H1 (cell line): ENCODE results near the gene PLD3. TPM values are rescaled to one million over a fixed set of nuclear protein-coding genes. Genes with fewer than 3 reads are reported as not detected.

Experiments
- CTCF ChIA-PET: fragments of 300-600 bp; sonication (Branson Sonifier 250); formaldehyde crosslinking; loops from one replicate; lab custom pipeline; 2021; ENCODE audit not compliant: partially characterized antibody; lab: Charles Lee
- POLR2A ChIA-PET: fragments of 300-600 bp; sonication (Branson Sonifier 250); formaldehyde crosslinking; loops from one replicate; lab custom pipeline; 2021; ENCODE audit warnings: inconsistent platforms; ENCODE audit not compliant: partially characterized antibody; lab: Charles Lee
- DNase-seq, 2 experiments: peaks; one replicate each; pipeline versions ENCODE4 v3.0.0 to v3.0.0-alpha.2; 2010 to 2022; ENCODE audit warnings: low spot score in 2 of 2, low read depth in 1 of 2, mixed read lengths in 1 of 2
- FAIRE-seq: peaks from 2 replicates; lab custom pipeline; 2011; peaks lifted over from hg19 to GRCh38; lab: Jason Lieb, UNC
- H2AFZ ChIP-seq: 2 replicates; pipeline ENCODE4 v1.8.1; 2012; ENCODE audit warnings: low read length, inconsistent platforms
- H2AK5ac ChIP-seq: 2 replicates; pipeline ENCODE4 v1.6.1; 2013; ENCODE audit warnings: low read depth, low read length
- H2BK120ac ChIP-seq: replicated peaks from 2 replicates; pipeline ENCODE3; 2013; ENCODE audit warnings: low read depth, low read length, inconsistent platforms
- H2BK12ac ChIP-seq: 2 replicates; pipeline ENCODE4 v1.6.1; 2013; ENCODE audit warnings: low read depth, low read length
- H2BK15ac ChIP-seq: 2 replicates; pipeline ENCODE4 v1.6.1; 2013; ENCODE audit warnings: low read length
- H2BK20ac ChIP-seq: 2 replicates; pipeline ENCODE4 v1.6.1; 2013; ENCODE audit warnings: low read length
- H2BK5ac ChIP-seq: 2 replicates; pipeline ENCODE4 v1.6.1; 2013; ENCODE audit warnings: low read depth, low read length
- H3K14ac ChIP-seq: 2 replicates; pipeline ENCODE4 v1.6.1; 2013; ENCODE audit warnings: inconsistent platforms; ENCODE audit not compliant: insufficient read length
- H3K18ac ChIP-seq: 2 replicates; pipeline ENCODE4 v1.6.1; 2013; ENCODE audit warnings: low read length; ENCODE audit errors: extremely low read depth
- H3K23ac ChIP-seq: 2 replicates; pipeline ENCODE4 v1.6.1; 2013; ENCODE audit warnings: inconsistent platforms; ENCODE audit not compliant: insufficient read length
- H3K23me2 ChIP-seq: 2 replicates; pipeline ENCODE4 v1.6.1; 2013; ENCODE audit warnings: low read depth, low read length
- H3K27ac ChIP-seq: 2 replicates; pipeline ENCODE4 v1.6.1; 2011; ENCODE audit warnings: low read depth, low read length, inconsistent platforms
- H3K27me3 ChIP-seq, 4 experiments: replicated peaks in 1 of 4; 1 replicate in 1 of 4; 2 replicates in 3 of 4; pipeline versions ENCODE4 v1.6.1 to v1.8.1; 2011 to 2013; ENCODE audit warnings: low read length in 3 of 4, mild to moderate bottlenecking in 3 of 4, inconsistent platforms in 2 of 4, mixed read lengths in 2 of 4, moderate library complexity in 1 of 4; ENCODE audit not compliant: control insufficient read depth in 3 of 4, insufficient read depth in 3 of 4; ENCODE audit errors: extremely low read depth in 1 of 4
- H3K36me3 ChIP-seq, 4 experiments: 2 replicates each; pipeline versions ENCODE4 v1.6.1 to v1.8.1; 2011 to 2013; ENCODE audit warnings: mild to moderate bottlenecking in 4 of 4, low read length in 3 of 4, moderate library complexity in 2 of 4, control low read depth in 1 of 4, inconsistent platforms in 1 of 4; ENCODE audit not compliant: insufficient read depth in 4 of 4, control insufficient read depth in 2 of 4
- H3K4ac ChIP-seq: replicated peaks from 2 replicates; pipeline ENCODE3; 2013; ENCODE audit warnings: low read length, low read depth, mixed read lengths, inconsistent platforms; ENCODE audit not compliant: insufficient read length
- H3K4me1 ChIP-seq, 4 experiments: replicated peaks in 1 of 4; 1 replicate in 1 of 4; 2 replicates in 3 of 4; pipeline versions ENCODE4 v1.6.1 to v1.8.1; 2011 to 2013; ENCODE audit warnings: low read length in 3 of 4, inconsistent platforms in 2 of 4, mixed read lengths in 1 of 4; ENCODE audit not compliant: insufficient read depth in 4 of 4, control insufficient read depth in 3 of 4
- H3K4me2 ChIP-seq, 2 experiments: 2 replicates each; pipeline versions ENCODE4 v1.6.1 to v1.8.1; 2011 to 2013; ENCODE audit warnings: low read depth in 2 of 2, low read length in 2 of 2, control low read depth in 1 of 2, inconsistent platforms in 1 of 2, mild to moderate bottlenecking in 1 of 2; ENCODE audit not compliant: insufficient read depth in 1 of 2
- H3K4me3 ChIP-seq, 4 experiments: fragments of 200-600, 300-600 bp in 1 of 4; sonication (generic), shearing (Covaris generic), sonication (Bioruptor Twin) in 1 of 4; 2 replicates each; pipeline versions ENCODE4 v1.5.1 to v1.8.1; 2011 to 2016; ENCODE audit warnings: low read length in 4 of 4, low read depth in 3 of 4, control low read depth in 2 of 4, inconsistent platforms in 2 of 4, mild to moderate bottlenecking in 2 of 4, mixed read lengths in 1 of 4, moderate library complexity in 1 of 4; ENCODE audit not compliant: insufficient read depth in 2 of 4; ENCODE audit errors: extremely low read depth in 1 of 4
- H3K56ac ChIP-seq: replicated peaks from 2 replicates; pipeline ENCODE3; 2013; ENCODE audit warnings: low read depth, mild to moderate bottlenecking, mixed read lengths, low read length, inconsistent platforms; ENCODE audit not compliant: insufficient read length
- H3K79me1 ChIP-seq: 2 replicates; pipeline ENCODE4 v1.6.1; 2013; ENCODE audit warnings: low read depth, low read length, control low read depth
- H3K79me2 ChIP-seq, 2 experiments: 2 replicates each; pipeline versions ENCODE4 v1.6.1 to v1.8.1; 2012 to 2013; ENCODE audit warnings: low read length in 2 of 2, mild to moderate bottlenecking in 2 of 2, inconsistent platforms in 1 of 2; ENCODE audit not compliant: insufficient read depth in 2 of 2, control insufficient read depth in 1 of 2
- H3K9ac ChIP-seq, 4 experiments: replicated peaks in 1 of 4; 1 replicate in 1 of 4; 2 replicates in 3 of 4; pipeline versions ENCODE4 v1.6.1 to v1.8.1; 2011 to 2013; ENCODE audit warnings: low read depth in 3 of 4, low read length in 3 of 4, control low read depth in 2 of 4, mild to moderate bottlenecking in 2 of 4, moderate library complexity in 2 of 4, inconsistent platforms in 1 of 4; ENCODE audit errors: extremely low read depth in 1 of 4
- H3K9me3 ChIP-seq, 2 experiments: 2 replicates each; pipeline versions ENCODE4 v1.6.1 to v1.8.1; 2012 to 2013; ENCODE audit warnings: mild to moderate bottlenecking in 2 of 2, moderate library complexity in 2 of 2, control low read depth in 1 of 2, inconsistent platforms in 1 of 2, low read depth in 1 of 2, low read length in 1 of 2, mixed read lengths in 1 of 2; ENCODE audit not compliant: insufficient read depth in 2 of 2
- H4K20me1 ChIP-seq, 2 experiments: replicated peaks in 1 of 2; 2 replicates each; pipeline versions ENCODE3 to v1.8.1; 2011 to 2013; ENCODE audit warnings: inconsistent platforms in 2 of 2, low read length in 2 of 2, mild to moderate bottlenecking in 1 of 2; ENCODE audit not compliant: insufficient read depth in 2 of 2, control insufficient read depth in 1 of 2
- H4K5ac ChIP-seq: 2 replicates; pipeline ENCODE4 v1.6.1; 2013; ENCODE audit warnings: low read length, low read depth, mixed read lengths, inconsistent platforms; ENCODE audit not compliant: insufficient read length
- H4K8ac ChIP-seq: 2 replicates; pipeline ENCODE4 v1.8.0; 2013; ENCODE audit warnings: mild to moderate bottlenecking, moderate library complexity, low read length, inconsistent platforms; ENCODE audit not compliant: insufficient read depth; ENCODE audit errors: extremely low read depth
- H4K91ac ChIP-seq: replicated peaks from 2 replicates; pipeline ENCODE3; 2013; ENCODE audit warnings: low read length, mixed read lengths, inconsistent platforms; ENCODE audit not compliant: insufficient read length
- CBX5 ChIP-seq: fragments of 300-800, 300-1000 bp; sonication (generic); IDR thresholded peaks from 2 replicates; pipeline ENCODE4 v1.7.1; 2016; ENCODE audit warnings: antibody characterized with exemption, low read length, low read depth
- FOSL1 ChIP-seq: IDR thresholded peaks from 2 replicates; pipeline ENCODE4 v1.6.1; 2011; ENCODE audit warnings: mild to moderate bottlenecking, low read depth, low read length, moderate library complexity; ENCODE audit not compliant: insufficient read depth
- GTF2F1 ChIP-seq: IDR thresholded peaks from 2 replicates; pipeline ENCODE4 v1.6.1; 2012; ENCODE audit warnings: low read depth, low read length, improper control_type of control experiment, borderline replicate concordance
- HDAC6 ChIP-seq: IDR thresholded peaks from one replicate; pipeline ENCODE4 v1.7.1; 2012; ENCODE audit warnings: low read depth, mild to moderate bottlenecking, inconsistent platforms, low read length, moderate library complexity
- PHF8 ChIP-seq: fragments of 200-600 bp; sonication (generic); conservative IDR thresholded peaks from 2 replicates; pipeline ENCODE4 v1.7.1; 2012; ENCODE audit warnings: low read depth, mild to moderate bottlenecking, inconsistent platforms, low read length, moderate library complexity
- TAF1 ChIP-seq: IDR thresholded peaks from 2 replicates; pipeline ENCODE4 v1.6.1; 2011; ENCODE audit warnings: mild to moderate bottlenecking, low read depth, low read length
- TEAD4 ChIP-seq: IDR thresholded peaks from 2 replicates; pipeline ENCODE4 v1.6.1; 2012; ENCODE audit warnings: low read depth, low read length, inconsistent platforms, mixed read lengths
- WGBS, 2 experiments: shearing (Covaris generic) in 1 of 2; methylation state at CpG; one replicate each; pipeline versions ENCODE4 v1.1.6 to v1.1.7; 2013 to 2015; ENCODE audit warnings: low lambda C conversion rate in 2 of 2, mixed read lengths in 2 of 2, inconsistent platforms in 1 of 2, low coverage in 1 of 2, missing lambda C conversion rate in 1 of 2; ENCODE audit not compliant: insufficient replicate concordance in 2 of 2, insufficient coverage in 1 of 2, insufficient read length in 1 of 2; ENCODE audit errors: extremely low coverage in 1 of 2, missing lambda C conversion rate in 1 of 2; 5-methylcytosine and 5-hydroxymethylcytosine counted together
- polyA plus RNA-seq, 7 experiments: library from polyadenylated mRNA; depleted of rRNA in 3 of 7; stranded (reverse) in 5 of 7; unstranded in 2 of 7; fragments of >200 nt in 5 of 7; fragments of 200-250 nt in 2 of 7; gene quantifications; 1 replicate in 5 of 7; 2 replicates in 1 of 7; 4 replicates in 1 of 7; pipeline versions ENCODE4 v1.2.1 to v1.2.3, GENCODE V29; 2011 to 2013; ENCODE audit warnings: missing spikeins in 2 of 7, mixed read lengths in 2 of 7
- total RNA-seq: library from RNA; stranded (reverse); fragmentation: NEBNext Ultra II Directional; extraction: Animal tissue kit (Norgen Biotek cat#: 25700); gene quantifications from 2 replicates; pipeline ENCODE4 v1.2.1, GENCODE V29; 2021

PLD3 gene
- total and polyA plus RNA-seq, 2 of the 8 experiments (the other 6 are each of a cell fraction or from before 2014, with no cell fraction given): 180 to 543 TPM

GRCh38 chr19:40300668-40301067 is 47.8 kb upstream of the PLD3 start:
- no peak overlapping the region for H2BK20ac ChIP-seq
- no peak overlapping the region for H2BK5ac ChIP-seq
- H3K4me1 ChIP-seq: no peaks in the 10 kb centered on the region; a peak in 1 of 7 replicates
- H2BK12ac ChIP-seq: no peak overlapping the region
- H3K23ac ChIP-seq: no peak overlapping the region
- no peak overlapping the region for H3K4me2 ChIP-seq
- H3K9me3 ChIP-seq: no peaks in the 10 kb centered on the region
- no peak overlapping the region for H4K8ac ChIP-seq
- TF ChIP-seq GTF2F1: no peak
- no peak for TF ChIP-seq FOSL1
- TF ChIP-seq TEAD4: no peak
- TF ChIP-seq PHF8: no peak
- no peak for TF ChIP-seq TAF1
- TF ChIP-seq HDAC6: no peak
- no peak for TF ChIP-seq CBX5
- H3K79me1 ChIP-seq: no peaks in the 10 kb centered on the region
- no peaks in the 10 kb centered on the region for H3K23me2 ChIP-seq
- H3K14ac ChIP-seq: no peak overlapping the region
- ChIA-PET CTCF (interaction anchor here (1.1 to 1.2 kb wide), 2 partner anchors 96 to 120 kb away, joined by 3 read pairs; no protein-coding TSS in a partner anchor), POLR2A (no interaction called here)
- no peaks in the 10 kb centered on the region for H4K20me1 ChIP-seq
- H4K5ac ChIP-seq: no peak overlapping the region
- no peak overlapping the region for H3K9ac ChIP-seq
- WGBS, 2 experiments: 92% methylated on average over 4 of the region's 4 CpGs; no CpG with 5 or more reads in 1 of the 2 experiments
- no peaks in the 10 kb centered on the region for H3K36me3 ChIP-seq
- H2BK120ac ChIP-seq: no peak overlapping the region
- no peak overlapping the region for H3K4me3 ChIP-seq
- no peaks in the 10 kb centered on the region for H3K79me2 ChIP-seq
- no peak for DNase-seq
- no peak overlapping the region for H2AK5ac ChIP-seq
- no peak overlapping the region for H3K27ac ChIP-seq
- H3K4ac ChIP-seq: no peak overlapping the region
- FAIRE-seq: no peak
- H3K56ac ChIP-seq: no peak overlapping the region
- H3K18ac ChIP-seq: no peak overlapping the region
- no peak overlapping the region for H4K91ac ChIP-seq
- no peak overlapping the region for H2BK15ac ChIP-seq
- H3K27me3 ChIP-seq: no peaks in the 10 kb centered on the region
- H2AFZ ChIP-seq: no peak overlapping the region
